Activated naive CD4-positive, alpha-beta T cell treated with anti-CD3 and anti-CD28 coated beads, Interleukin-2, amount 50 U/mL, for 24 hours (primary cell): ENCODE data around the gene CDC14C.

ENCODE experiments used
- H3K27ac Mint-ChIP-seq: one replicate; pipeline ENCODE4 v1.8.0; 2021; ENCODE audit warnings: mild to moderate bottlenecking, mixed read lengths
- H3K27me3 Mint-ChIP-seq: one replicate; pipeline ENCODE4 v1.8.0; 2021; ENCODE audit warnings: mixed read lengths
- H3K36me3 Mint-ChIP-seq: one replicate; pipeline ENCODE4 v1.8.0; 2021; ENCODE audit warnings: mixed read lengths
- H3K4me1 Mint-ChIP-seq: one replicate; pipeline ENCODE4 v1.8.0; 2021; ENCODE audit warnings: mixed read lengths
- H3K4me3 Mint-ChIP-seq: one replicate; pipeline ENCODE4 v1.8.0; 2021; ENCODE audit warnings: mild to moderate bottlenecking, mixed read lengths
- H3K9me3 Mint-ChIP-seq: one replicate; pipeline ENCODE4 v1.8.0; 2021; ENCODE audit warnings: mixed read lengths

The CDC14C gene

DNA sequence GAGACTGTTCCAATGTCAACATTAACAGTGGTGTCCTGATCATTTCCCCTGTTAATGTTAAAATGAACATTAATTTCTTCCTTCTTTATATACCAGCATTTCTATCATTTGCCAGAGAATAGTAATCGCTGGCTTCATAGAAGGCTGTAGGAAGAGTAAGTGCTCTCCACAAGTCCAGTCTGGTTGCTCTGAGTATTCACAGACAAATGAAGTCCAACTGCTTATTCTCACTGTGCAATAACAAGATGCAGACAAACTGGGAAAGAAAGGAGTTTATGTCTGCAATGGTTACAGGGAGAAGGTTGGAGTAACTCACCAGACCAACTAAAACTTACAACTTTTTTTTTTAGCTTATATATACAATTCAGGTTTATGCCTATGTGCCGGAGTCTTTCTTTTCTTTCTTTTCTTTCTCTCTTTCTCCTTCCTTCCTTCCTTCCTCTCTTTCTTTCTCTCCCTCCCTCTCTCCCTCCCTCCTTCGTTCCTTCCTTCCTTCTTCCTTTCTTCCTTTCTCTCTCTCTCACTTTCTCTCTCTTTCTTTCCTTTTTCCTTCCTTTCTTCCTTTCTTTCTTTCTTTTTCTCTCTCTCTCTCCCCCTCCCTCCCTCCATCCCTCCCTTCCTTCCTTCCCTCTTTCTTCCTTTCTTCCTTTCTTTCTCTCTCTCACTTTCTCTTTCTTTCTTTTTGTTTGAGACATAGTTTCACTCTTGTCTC is 19.1 kb downstream of the CDC14C start:
- no peaks in the 10 kb centered on the region for H3K4me1 Mint-ChIP-seq
- no peaks in the 10 kb centered on the region for H3K27me3 Mint-ChIP-seq
- no peaks in the 10 kb centered on the region for H3K36me3 Mint-ChIP-seq
- H3K4me3 Mint-ChIP-seq, result no peak overlapping the region
- no peaks in the 10 kb centered on the region for H3K9me3 Mint-ChIP-seq
- H3K27ac Mint-ChIP-seq, result no peak overlapping the region

DNA sequence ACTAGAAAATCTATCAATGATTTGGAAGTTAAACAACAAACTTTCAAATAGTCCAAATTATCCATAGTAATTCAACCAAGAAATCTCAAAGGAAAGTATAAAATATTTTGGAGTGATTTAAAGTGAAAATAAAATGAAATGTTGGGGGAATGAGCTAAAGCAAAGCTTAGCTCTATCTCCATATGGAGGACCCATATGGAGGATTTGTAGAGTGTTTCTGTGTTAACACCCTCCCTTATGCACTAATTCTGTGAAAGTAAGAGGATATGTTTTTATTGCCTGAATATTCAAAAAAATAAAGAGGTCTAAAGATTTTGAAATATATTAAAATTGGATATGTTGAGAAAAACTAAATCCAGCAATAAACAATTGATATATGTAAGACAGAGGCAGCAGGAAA is 31.6 kb downstream of the CDC14C start:
- H3K27ac Mint-ChIP-seq, result no peak overlapping the region
- peaks cover 22% of the 10 kb centered on the region for H3K9me3 Mint-ChIP-seq
- no peaks in the 10 kb centered on the region for H3K4me1 Mint-ChIP-seq
- no peak overlapping the region for H3K4me3 Mint-ChIP-seq
- no peaks in the 10 kb centered on the region for H3K36me3 Mint-ChIP-seq
- no peaks in the 10 kb centered on the region for H3K27me3 Mint-ChIP-seq

DNA sequence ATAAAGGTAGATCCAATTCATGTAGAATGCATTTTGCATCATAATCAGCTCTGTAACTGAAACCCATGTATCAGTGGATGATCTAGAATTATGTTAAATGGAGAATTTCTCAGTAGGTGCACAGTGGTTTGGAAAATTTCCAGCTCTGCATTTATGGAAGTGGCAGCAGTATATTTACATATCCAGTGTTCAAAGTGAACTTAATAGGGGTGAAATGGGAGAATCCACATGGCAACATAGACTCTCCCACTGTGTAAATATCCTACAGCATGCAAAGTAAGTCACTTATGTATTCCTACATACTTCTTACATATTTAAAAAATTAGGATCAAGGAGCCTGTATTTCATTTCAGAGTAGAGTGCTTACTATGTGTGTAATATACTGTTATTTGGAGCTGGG is 35.3 kb downstream of the CDC14C start:
- Mint-ChIP-seq H3K27ac (no peak overlapping the region), H3K27me3 (peaks cover 1% of the 10 kb centered on the region), H3K9me3 (peaks cover 23% of the 10 kb centered on the region), H3K4me3 (no peak overlapping the region), H3K36me3 (no peaks in the 10 kb centered on the region), H3K4me1 (no peaks in the 10 kb centered on the region)

DNA sequence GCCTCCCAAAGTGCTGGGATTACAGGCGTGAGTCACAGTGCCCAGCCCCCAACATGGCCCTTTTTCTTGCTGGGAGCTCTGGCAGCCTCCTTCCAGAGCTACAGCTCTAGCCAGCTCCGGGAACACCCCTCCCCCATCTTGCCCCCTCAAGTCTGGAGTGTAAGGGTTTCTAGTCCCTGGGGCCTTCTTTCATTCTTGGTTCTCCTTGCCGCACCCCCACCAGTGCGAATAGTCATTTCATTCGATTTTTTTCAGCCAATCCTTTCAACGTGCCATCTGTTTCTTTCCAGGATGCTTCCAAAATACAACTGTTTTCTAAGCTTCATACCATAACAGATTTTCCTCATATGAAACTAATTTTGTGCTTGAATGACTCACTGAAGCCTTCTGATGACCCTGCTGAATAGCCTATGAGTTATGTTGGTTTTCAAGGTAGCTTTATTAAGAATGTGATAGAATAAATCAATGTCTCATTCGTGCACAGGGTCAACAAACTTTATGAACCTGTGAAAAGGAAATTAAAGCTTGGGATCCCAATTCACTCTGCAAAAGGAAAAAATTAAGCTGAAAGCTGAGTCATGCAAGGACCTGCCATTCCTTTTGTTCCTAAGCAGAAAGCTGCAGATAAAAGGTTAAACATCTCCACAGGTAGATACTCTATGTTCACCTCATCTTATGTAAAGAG is 38.6 kb downstream of the CDC14C start:
- no peaks in the 10 kb centered on the region for H3K4me1 Mint-ChIP-seq
- H3K4me3 Mint-ChIP-seq, result no peak overlapping the region
- no peak overlapping the region for H3K27ac Mint-ChIP-seq
- peaks cover 1% of the 10 kb centered on the region for H3K27me3 Mint-ChIP-seq
- H3K9me3 Mint-ChIP-seq, result peaks cover 16% of the 10 kb centered on the region
- no peaks in the 10 kb centered on the region for H3K36me3 Mint-ChIP-seq

DNA sequence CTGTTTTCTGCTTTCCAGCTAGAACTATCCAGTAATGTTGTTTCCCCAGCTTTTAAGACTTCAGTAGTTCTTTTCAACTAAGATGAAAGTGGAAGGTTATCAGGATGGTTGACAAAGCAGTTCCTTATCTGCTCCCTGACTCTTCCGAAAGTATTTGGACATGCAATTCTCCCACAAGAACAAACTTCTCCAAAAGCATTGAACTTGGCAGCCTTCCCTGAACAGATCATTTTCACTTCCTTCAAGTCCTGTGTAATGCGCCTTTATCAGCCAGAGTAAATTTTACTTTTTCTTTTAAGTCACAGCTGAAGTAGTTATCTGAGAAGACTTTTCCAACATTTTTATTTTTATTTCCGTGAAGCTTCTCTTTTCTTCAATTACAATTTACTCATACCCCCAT is 39.7 kb downstream of the CDC14C start:
- H3K9me3 Mint-ChIP-seq, result peaks cover 16% of the 10 kb centered on the region
- H3K4me3 Mint-ChIP-seq, result no peak overlapping the region
- no peak overlapping the region for H3K27ac Mint-ChIP-seq
- no peaks in the 10 kb centered on the region for H3K36me3 Mint-ChIP-seq
- H3K27me3 Mint-ChIP-seq, result peaks cover 1% of the 10 kb centered on the region
- H3K4me1 Mint-ChIP-seq, result no peaks in the 10 kb centered on the region

DNA sequence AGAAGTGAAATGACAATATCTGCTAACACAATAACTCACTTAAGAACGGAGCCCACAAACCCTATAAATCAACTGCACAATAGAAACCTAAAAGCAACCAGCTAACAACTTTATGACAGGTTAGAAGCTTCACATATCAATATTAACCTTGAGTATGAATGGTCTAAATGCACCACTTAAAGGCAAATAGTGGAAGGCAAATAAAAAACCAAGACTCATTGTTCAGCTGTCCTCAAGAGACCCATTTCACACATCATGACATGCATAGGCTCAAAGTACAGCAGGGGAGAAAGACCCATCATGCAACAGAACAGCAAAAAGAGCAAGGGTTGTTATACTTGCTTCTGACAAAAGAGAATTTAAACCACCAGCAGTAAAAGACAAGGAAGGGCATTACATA is 46.8 kb downstream of the CDC14C start:
- H3K27ac Mint-ChIP-seq, result no peak overlapping the region
- H3K4me1 Mint-ChIP-seq, result no peaks in the 10 kb centered on the region
- H3K27me3 Mint-ChIP-seq, result no peaks in the 10 kb centered on the region
- no peak overlapping the region for H3K4me3 Mint-ChIP-seq
- H3K9me3 Mint-ChIP-seq, result no peaks in the 10 kb centered on the region
- H3K36me3 Mint-ChIP-seq, result no peaks in the 10 kb centered on the region

DNA sequence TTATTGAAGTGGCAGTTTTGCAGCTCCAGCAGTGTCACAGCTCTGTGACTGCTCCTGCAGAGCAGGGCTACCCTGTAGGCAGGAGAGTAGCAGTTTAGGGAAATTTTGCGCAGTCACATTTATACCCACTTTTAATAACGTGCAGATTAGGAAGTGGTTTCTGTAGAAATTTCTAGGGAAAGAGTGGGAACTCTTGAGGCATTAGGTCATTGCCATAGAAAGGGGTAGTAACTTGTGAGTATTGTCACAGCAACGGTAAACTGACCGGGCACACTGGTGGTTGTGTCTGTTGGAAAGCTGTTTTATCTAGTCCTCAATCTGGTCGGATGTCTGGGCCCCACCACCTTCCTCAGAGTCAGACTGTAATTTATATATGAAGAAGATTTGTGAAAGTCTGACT is 51.9 kb downstream of the CDC14C start:
- no peaks in the 10 kb centered on the region for H3K36me3 Mint-ChIP-seq

DNA sequence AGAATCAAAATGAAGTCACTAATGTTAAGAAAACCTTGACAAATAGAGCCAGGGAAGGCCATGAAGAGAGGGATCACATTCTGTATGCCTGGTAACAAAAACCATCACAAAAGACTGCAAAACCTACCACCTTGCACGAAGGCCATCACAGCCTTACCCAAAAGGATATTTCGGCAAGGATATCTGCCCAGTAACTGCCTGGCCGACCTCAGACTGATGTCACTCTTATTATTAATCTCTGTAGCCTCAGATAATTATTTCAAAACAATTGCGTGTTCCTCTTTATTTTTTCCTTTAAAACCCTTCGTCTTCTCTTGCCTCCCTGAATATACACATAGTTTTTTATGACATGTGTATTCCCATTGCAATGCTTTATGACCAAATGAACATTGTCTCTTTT is 52.5 kb downstream of the CDC14C start:
- no peaks in the 10 kb centered on the region for H3K36me3 Mint-ChIP-seq

More for the DNA sequence above, 51.9 kb downstream of the CDC14C start:
- no peaks in the 10 kb centered on the region for H3K9me3 Mint-ChIP-seq
- no peaks in the 10 kb centered on the region for H3K27me3 Mint-ChIP-seq
- H3K27ac Mint-ChIP-seq, result no peak overlapping the region
- H3K4me1 Mint-ChIP-seq, result no peaks in the 10 kb centered on the region
- H3K4me3 Mint-ChIP-seq, result no peak overlapping the region

More for the DNA sequence above, 52.5 kb downstream of the CDC14C start:
- Mint-ChIP-seq H3K27me3 (no peaks in the 10 kb centered on the region), H3K4me1 (no peaks in the 10 kb centered on the region), H3K27ac (no peak overlapping the region), H3K4me3 (no peak overlapping the region), H3K9me3 (no peaks in the 10 kb centered on the region)
